ENCODE measurements around the gene CABLES2. TPM values are rescaled to one million over a fixed set of nuclear protein-coding genes. Genes with fewer than 3 reads are reported as not detected.

CABLES2 gene
- total and polyA plus RNA-seq, 2 experiments from 2014 or later: 0.66 to 7.3 TPM

DNA sequence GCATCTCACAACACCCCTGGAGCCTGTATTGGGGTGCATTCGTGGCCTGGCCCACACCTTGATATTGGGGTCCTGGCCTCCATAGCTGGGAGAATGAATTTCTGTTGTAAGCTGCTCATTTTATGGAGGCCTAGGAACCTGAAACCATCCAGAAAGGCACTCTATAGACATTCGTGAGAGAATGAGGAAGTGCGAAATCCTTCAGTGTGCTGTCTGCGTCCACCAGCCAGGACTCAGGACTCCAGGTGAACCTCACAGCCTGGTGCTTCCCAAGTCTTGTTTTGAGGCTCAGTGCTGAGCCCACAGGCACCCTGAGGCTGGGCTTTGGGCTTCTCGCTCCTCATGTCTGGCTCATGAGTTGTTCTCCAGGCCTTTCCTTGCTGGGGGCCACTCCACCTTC is 32.1 kb upstream of the CABLES2 start:
- no peak overlapping the region for H3K9ac ChIP-seq
- H3K4me1 ChIP-seq (ENCODE audit: insufficient read depth): no peaks in the 10 kb centered on the region
- DNase-seq: no peak
- no peak overlapping the region for H3K27ac ChIP-seq
- no peaks in the 10 kb centered on the region for H4K20me1 ChIP-seq (ENCODE audit: insufficient read depth)
- no peak for TF ChIP-seq EZH2phosphoT487 (IDR thresholded peaks at IDR 0.05; ENCODE audit: insufficient read depth, low read depth)
- no peak for TF ChIP-seq EZH2 (IDR thresholded peaks at IDR 0.05; ENCODE audit: insufficient read depth, poor library complexity, severe bottlenecking)
- H3K27me3 ChIP-seq (replicated peaks; ENCODE audit: insufficient read depth): peaks cover 29% of the 10 kb centered on the region
- H3K4me2 ChIP-seq (ENCODE audit: unreplicated experiment): no peak overlapping the region
- H3K4me3 ChIP-seq: no peak overlapping the region
- H3K9me2 ChIP-seq (ENCODE audit: insufficient read depth): no peaks in the 10 kb centered on the region
- no peaks in the 10 kb centered on the region for H3K36me3 ChIP-seq (ENCODE audit: low read depth)
- no peaks in the 10 kb centered on the region for H3K79me2 ChIP-seq (ENCODE audit: insufficient read depth)
- WGBS, 2 experiments (ENCODE audit: low coverage in 1 of 2, low lambda C conversion rate in 2 of 2, missing lambda C conversion rate in 2 of 2): 30 to 33% methylated on average over 5 of the region's 5 CpGs
- H3K9me3 ChIP-seq (ENCODE audit: low read depth): no peaks in the 10 kb centered on the region
- in situ Hi-C loops (cut with MboI): no loop called here
- H2AFZ ChIP-seq: no peak overlapping the region
- no peaks in the 10 kb centered on the region for H3F3A ChIP-seq (ENCODE audit: insufficient read depth)

DNA sequence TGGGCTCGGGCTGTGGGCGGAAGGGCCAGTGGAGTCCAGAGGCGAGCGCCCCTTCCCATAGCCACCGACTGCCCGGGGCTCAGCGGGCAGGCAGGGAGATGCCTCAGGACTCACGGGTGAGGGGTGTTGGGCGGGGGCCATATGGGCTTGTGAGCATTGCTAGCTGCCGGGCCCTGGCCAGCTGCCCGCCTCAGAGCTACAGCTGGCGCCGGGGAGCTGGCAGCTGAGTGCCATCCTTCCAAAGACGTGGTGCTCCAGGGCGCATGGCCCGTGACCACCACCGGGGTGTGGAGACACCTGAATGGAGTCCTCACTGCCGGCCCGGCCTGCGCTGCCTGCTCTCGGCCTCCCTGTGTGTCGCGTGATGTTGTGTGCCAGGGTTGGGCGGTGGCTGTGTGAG is 30.8 kb upstream of the CABLES2 start:
- H3K9me2 ChIP-seq (ENCODE audit: insufficient read depth): no peaks in the 10 kb centered on the region
- no peak for DNase-seq
- no peak overlapping the region for H3K4me2 ChIP-seq (ENCODE audit: unreplicated experiment)
- WGBS, 2 experiments (ENCODE audit: low coverage in 1 of 2, low lambda C conversion rate in 2 of 2, missing lambda C conversion rate in 2 of 2): 44 to 51% methylated on average over 23 to 24 of the region's 24 CpGs
- H3K27me3 ChIP-seq (replicated peaks; ENCODE audit: insufficient read depth): peaks cover 31% of the 10 kb centered on the region
- TF ChIP-seq EZH2 (IDR thresholded peaks at IDR 0.05; ENCODE audit: insufficient read depth, poor library complexity, severe bottlenecking) (no peak), EZH2phosphoT487 (IDR thresholded peaks at IDR 0.05; ENCODE audit: insufficient read depth, low read depth) (no peak)
- H3K79me2 ChIP-seq (ENCODE audit: insufficient read depth): no peaks in the 10 kb centered on the region
- H3K9ac ChIP-seq: no peak overlapping the region
- no peaks in the 10 kb centered on the region for H3K4me1 ChIP-seq (ENCODE audit: insufficient read depth)
- no peaks in the 10 kb centered on the region for H4K20me1 ChIP-seq (ENCODE audit: insufficient read depth)
- H2AFZ ChIP-seq: no peak overlapping the region
- in situ Hi-C loops (cut with MboI): no loop called here
- H3K36me3 ChIP-seq (ENCODE audit: low read depth): no peaks in the 10 kb centered on the region
- H3K27ac ChIP-seq: no peak overlapping the region
- H3F3A ChIP-seq (ENCODE audit: insufficient read depth): no peaks in the 10 kb centered on the region
- H3K4me3 ChIP-seq: no peak overlapping the region
- no peaks in the 10 kb centered on the region for H3K9me3 ChIP-seq (ENCODE audit: low read depth)

DNA sequence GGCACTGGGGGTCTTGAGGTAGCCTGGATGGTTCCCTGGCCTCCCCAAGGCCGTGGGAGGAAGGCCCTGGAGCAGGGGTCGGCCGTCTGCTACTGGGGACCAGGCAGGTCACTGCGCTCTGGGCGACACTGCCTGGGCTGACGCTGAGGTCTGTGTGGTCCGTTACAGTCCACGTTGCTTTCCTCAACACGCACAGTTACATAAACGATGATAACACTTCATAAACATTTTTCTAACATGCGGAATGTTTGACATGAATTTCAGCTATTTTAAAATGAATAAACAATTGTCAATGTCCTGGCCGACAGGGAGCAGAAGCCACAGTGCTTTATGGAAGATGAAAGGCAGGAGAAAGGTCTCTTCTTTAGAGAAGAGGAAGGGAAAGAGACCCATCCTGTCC is 30.4 kb upstream of the CABLES2 start:
- no peaks in the 10 kb centered on the region for H4K20me1 ChIP-seq (ENCODE audit: insufficient read depth)

DNA sequence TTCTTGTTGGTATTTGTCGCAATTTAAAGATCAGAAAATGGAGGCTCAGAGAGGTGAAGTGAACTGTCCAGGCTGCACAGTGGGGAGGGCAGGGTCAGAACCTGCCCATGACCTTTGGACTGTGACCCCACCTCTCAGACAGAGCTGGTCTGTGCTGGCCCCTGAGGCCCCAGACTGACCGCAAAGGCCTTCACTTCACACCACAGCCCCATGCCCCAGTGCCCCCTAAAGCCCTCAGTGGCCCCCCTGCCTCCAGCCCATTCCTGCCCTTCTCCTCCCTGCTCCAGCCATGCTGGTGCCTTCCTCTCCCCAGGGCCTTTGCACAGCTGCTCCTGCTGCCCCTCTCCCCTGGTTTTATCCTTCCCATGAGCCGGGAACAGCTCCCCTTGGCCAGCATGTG is 29.6 kb upstream of the CABLES2 start:
- Histone ChIP-seq H3K9me3 (ENCODE audit: low read depth) (no peaks in the 10 kb centered on the region), H4K20me1 (ENCODE audit: insufficient read depth) (no peaks in the 10 kb centered on the region), H3K79me2 (ENCODE audit: insufficient read depth) (no peaks in the 10 kb centered on the region), H3K9ac (no peak overlapping the region), H3K27me3 (replicated peaks; ENCODE audit: insufficient read depth) (peaks cover 36% of the 10 kb centered on the region), H2AFZ (no peak overlapping the region), H3K4me1 (ENCODE audit: insufficient read depth) (no peaks in the 10 kb centered on the region), H3F3A (ENCODE audit: insufficient read depth) (no peaks in the 10 kb centered on the region), H3K27ac (no peak overlapping the region), H3K4me3 (no peak overlapping the region), H3K4me2 (ENCODE audit: unreplicated experiment) (no peak overlapping the region), H3K36me3 (ENCODE audit: low read depth) (no peaks in the 10 kb centered on the region), H3K9me2 (ENCODE audit: insufficient read depth) (no peaks in the 10 kb centered on the region)
- in situ Hi-C loops (cut with MboI): no loop called here
- no peak for TF ChIP-seq EZH2 (IDR thresholded peaks at IDR 0.05; ENCODE audit: insufficient read depth, poor library complexity, severe bottlenecking)
- TF ChIP-seq EZH2phosphoT487 (IDR thresholded peaks at IDR 0.05; ENCODE audit: insufficient read depth, low read depth): no peak
- 41 to 43% methylated on average over 3 of the region's 3 CpGs for WGBS, 2 experiments (ENCODE audit: low coverage in 1 of 2, low lambda C conversion rate in 2 of 2, missing lambda C conversion rate in 2 of 2)
- no peak for DNase-seq

More for the DNA sequence above, 30.4 kb upstream of the CABLES2 start:
- Histone ChIP-seq H2AFZ (no peak overlapping the region), H3K79me2 (ENCODE audit: insufficient read depth) (no peaks in the 10 kb centered on the region), H3K36me3 (ENCODE audit: low read depth) (no peaks in the 10 kb centered on the region), H3K27me3 (replicated peaks; ENCODE audit: insufficient read depth) (peaks cover 32% of the 10 kb centered on the region), H3K4me3 (no peak overlapping the region), H3K4me2 (ENCODE audit: unreplicated experiment) (no peak overlapping the region), H3K4me1 (ENCODE audit: insufficient read depth) (no peaks in the 10 kb centered on the region), H3K9me2 (ENCODE audit: insufficient read depth) (no peaks in the 10 kb centered on the region), H3F3A (ENCODE audit: insufficient read depth) (no peaks in the 10 kb centered on the region), H3K27ac (no peak overlapping the region), H3K9me3 (ENCODE audit: low read depth) (no peaks in the 10 kb centered on the region), H3K9ac (no peak overlapping the region)
- TF ChIP-seq EZH2phosphoT487 (IDR thresholded peaks at IDR 0.05; ENCODE audit: insufficient read depth, low read depth) (no peak), EZH2 (IDR thresholded peaks at IDR 0.05; ENCODE audit: insufficient read depth, poor library complexity, severe bottlenecking) (no peak)
- no peak for DNase-seq
- in situ Hi-C loops (cut with MboI): no loop called here
- WGBS, 2 experiments (ENCODE audit: low coverage in 1 of 2, low lambda C conversion rate in 2 of 2, missing lambda C conversion rate in 2 of 2): 48 to 52% methylated on average over 12 of the region's 12 CpGs

Measured in GM23248 (cell line).